SK-N-SH treated with all-trans-retinoic acid at 6 μM for 48 hours (cell line): ENCODE measurements around the gene PLS3.

Source experiments
- CSDC2 ChIP-seq: fragments of 250-450 bp; sonication (Bioruptor Pico); IDR thresholded peaks from 2 replicates; pipeline ENCODE4 v1.5.0; 2020; ENCODE audit warnings: mild to moderate bottlenecking, moderate library complexity
- CSRNP3 ChIP-seq: fragments of 250-450 bp; sonication (Bioruptor Pico); IDR thresholded peaks from 2 replicates; pipeline ENCODE4 v1.5.1; 2021; ENCODE audit warnings: mild to moderate bottlenecking, moderate library complexity
- ZFP3 ChIP-seq: fragments of 250-450 bp; sonication (Bioruptor Pico); IDR thresholded peaks from 2 replicates; pipeline ENCODE4 v1.5.0; 2020; ENCODE audit warnings: mild to moderate bottlenecking, moderate library complexity
- ZNF565 ChIP-seq: fragments of 450-650 bp; formaldehyde crosslinking; conservative IDR thresholded peaks from 2 replicates; pipeline ENCODE4 v1.5.0; 2020; ENCODE audit warnings: low read depth, mild to moderate bottlenecking, moderate library complexity
- ZNF8 ChIP-seq: fragments of 450-650 bp; formaldehyde crosslinking; IDR thresholded peaks from 2 replicates; pipeline ENCODE4 v1.5.0; 2020; ENCODE audit warnings: mild to moderate bottlenecking, moderate library complexity

- TF ChIP-seq CSRNP3 (CRISPR knock-in tag) (no peak), ZNF565 (CRISPR knock-in tag) (no peak), CSDC2 (CRISPR knock-in tag) (no peak), ZNF8 (CRISPR knock-in tag) (no peak), ZFP3 (no peak)
Measured at GRCh38 chrX:115579327-115579726, 18.4 kb downstream of the PLS3 start.
